GM10266 (cell line): ENCODE results near the gene RNF168.
A peak's percentile ranks its signal among the peaks of the same experiment; 100 is the strongest.
"Not testable (repeated sequence)": the region's sequence is repeated elsewhere in the genome, so short reads cannot be mapped to it uniquely, and the experiment has no call there.

Experiments used
- DNase-seq: peaks from one replicate; pipeline ENCODE4 v3.0.0; 2012; ENCODE audit errors: extremely low spot score
- CTCF ChIP-seq: IDR thresholded peaks from 2 replicates; pipeline ENCODE4 v1.5.1; 2012; ENCODE audit warnings: mild to moderate bottlenecking, low read depth; ENCODE audit not compliant: control insufficient read depth, insufficient read depth; ENCODE audit errors: missing control alignments

The RNF168 gene

DNA sequence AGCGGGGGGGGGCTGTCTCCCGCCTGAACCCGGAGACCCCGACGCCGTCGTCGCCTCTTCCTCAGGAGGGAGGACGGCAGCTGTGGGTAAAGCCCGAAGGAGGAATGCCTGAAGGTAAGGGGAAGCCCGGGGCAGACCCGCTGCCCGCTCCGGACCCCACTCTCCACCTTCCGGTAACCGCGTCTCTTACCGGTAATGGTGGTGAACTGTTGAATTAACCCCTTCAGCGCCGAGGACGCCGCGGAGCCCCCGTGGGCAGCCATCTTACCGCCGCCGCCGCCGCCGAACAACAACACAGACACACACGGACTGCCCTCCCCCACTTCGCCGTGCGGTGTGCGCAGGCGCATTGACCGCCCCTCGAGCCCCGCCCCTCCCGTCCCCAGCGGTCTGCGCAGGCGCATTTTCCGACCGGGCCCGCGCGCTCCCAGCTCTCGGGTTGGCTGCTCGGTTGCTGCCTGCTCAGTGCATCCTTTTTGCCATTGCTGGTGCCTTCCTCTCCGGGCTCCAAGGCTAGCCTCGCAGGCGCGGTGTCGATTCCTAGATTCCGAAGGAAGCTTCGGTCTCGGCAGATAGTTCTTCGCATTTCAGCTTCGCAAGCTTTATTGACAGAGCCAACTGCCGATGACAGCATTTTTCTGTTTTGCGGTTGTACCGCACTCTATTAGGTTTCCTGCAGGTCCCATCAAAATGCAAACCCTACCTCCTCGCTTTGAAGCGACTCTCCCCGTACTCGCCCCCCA lies 71.3 kb downstream of the RNF168 start, which contains the start of gene UBXN7:
Gene UBXN7, minus strand, starts transcription at position 291 of the 743 bp plus-strand sequence. Its CDS starts 28 bp downstream, at position 263.
- no peak for TF ChIP-seq CTCF
- DNase-seq = peak; percentile 99

DNA sequence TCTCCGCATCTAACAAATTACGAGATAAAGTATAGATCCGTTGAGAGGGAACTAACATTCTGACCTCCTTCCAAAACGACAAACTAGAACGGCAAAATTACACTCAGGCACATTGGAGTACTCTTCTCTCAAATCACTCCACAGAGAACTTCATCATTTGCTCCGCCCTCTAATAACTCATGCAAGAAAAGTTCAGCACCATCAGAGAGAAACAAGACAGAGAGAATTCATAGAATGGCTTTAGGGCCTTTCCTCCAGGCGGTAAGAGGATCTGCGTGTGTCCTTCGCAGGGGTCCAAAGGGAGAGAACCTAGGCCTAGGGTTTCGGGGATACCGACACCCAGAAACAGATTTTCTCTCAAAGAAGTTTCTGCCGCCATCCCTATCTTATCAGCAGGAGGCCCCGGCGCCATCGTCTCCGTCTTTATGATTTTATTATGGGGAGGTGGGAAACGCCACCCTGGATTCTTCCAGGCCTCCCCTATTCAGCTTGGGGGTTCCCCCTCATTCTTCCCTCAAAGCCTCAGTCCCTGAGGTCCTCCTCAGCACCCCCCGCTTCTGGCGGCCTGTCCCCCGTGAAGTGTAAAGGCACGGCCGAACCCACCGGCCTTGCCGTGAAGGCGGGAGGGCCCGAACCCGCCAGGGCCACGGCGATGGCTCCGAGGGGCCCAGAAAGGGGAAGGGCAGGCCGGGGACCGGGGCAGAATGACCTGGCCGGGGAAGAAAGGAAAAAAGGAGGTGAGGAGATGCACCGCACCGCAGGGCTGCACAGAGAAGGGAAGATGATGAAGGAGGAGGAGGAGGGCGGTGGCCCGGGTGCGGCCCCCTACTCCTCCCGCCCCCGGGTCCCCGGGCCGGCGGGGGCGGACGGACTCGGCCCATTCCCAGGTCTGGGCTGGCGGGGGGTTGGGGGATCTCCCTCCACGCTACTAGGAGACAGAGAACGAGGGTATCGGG lies 72.1 kb downstream of the RNF168 start:
- TF ChIP-seq CTCF = no peak
- peak; percentile 72 for DNase-seq

GRCh38 chr3:196428041-196428440 lies 75.5 kb downstream of the RNF168 start:
- TF ChIP-seq CTCF = no peak
- DNase-seq = no peak

- not testable (repeated sequence) for DNase-seq
Measured at GRCh38 chr3:196424421-196424820, 79.1 kb downstream of the RNF168 start.

DNA sequence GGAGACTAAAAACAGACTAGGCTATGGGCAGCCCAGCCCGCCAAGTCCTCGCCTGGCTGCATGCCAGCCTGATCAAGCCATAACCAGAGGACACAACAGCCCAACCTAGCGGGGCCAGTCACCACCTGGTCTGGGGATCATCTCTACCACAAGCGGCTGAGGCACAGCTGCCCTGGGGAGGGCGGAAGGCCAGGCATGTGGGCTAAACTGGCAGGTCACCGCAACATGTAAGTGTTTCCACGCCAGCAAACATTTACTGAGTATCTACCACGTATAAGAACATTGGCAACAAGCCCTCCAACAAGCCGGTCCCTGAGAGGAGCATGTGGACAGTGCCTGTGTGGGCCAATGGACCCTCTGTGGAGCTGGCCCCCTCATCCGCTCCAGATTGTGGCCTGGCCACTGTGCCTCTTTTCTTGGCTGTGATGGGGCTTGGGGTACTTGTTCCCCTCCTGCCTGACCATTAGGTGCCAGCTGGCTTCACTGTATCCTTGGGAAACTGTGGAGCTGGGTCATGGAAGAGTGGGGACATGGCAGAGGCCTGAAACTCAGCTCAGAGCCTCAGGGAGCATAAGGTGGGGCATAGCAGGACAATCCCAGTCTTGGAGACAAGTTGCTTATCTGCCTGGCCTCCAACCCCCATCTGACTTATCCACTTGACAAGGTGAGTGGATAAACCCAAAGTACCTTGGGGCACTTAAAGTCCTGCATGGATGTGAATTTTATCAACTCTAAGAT lies 80.4 kb downstream of the RNF168 start:
- TF ChIP-seq CTCF = no peak
- no peak for DNase-seq

- DNase-seq = not testable (repeated sequence)
Measured at GRCh38 chr3:196421668-196422067, 81.9 kb downstream of the RNF168 start.

GRCh38 chr3:196419386-196419785 lies 84.2 kb downstream of the RNF168 start:
- no peak for TF ChIP-seq CTCF
- DNase-seq = no peak
